Measurements from ENCODE around the gene CEMIP. TPM values are rescaled to one million over a fixed set of nuclear protein-coding genes. Genes with fewer than 3 reads are reported as not detected.

CEMIP gene
- total and polyA plus RNA-seq, 2 experiments from 2014 or later, result 0.27 to 2.1 TPM

DNA sequence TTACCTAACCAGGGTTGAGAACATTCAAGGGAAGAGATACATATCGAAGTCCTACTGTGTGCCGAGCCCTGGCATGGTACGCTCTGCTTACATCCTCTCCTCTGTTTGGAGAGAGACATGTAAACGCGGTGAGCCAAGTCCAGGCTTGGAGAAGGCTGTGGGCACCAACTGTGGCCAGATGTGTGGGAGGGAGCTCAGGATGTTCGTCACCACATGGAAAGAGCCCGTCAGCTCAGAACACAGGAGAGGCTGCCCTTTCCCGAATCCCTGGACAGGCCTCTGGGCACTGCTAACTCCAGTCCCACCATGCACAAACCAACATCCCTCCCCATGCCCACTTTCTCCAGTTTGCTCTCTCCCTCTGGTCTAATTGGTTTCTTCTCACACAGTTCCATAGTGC is 167.4 kb downstream of the CEMIP start:
- Mint-ChIP-seq H3K4me3 (no peak overlapping the region), H3K27me3 (ENCODE audit: insufficient read depth, low read depth, poor library complexity) (peaks cover 8% of the 10 kb centered on the region), H3K36me3 (ENCODE audit: low read depth) (peaks cover 30% of the 10 kb centered on the region), H3K27ac (no peak overlapping the region), H3K9me3 (no peaks in the 10 kb centered on the region), H3K4me1 (0 out of 3 replicates have a peak, but pooled peaks cover 3% of the 10 kb centered on the region)
- no peaks in the 10 kb centered on the region for H3K27me3 ChIP-seq (ENCODE audit: insufficient read depth)
- no peaks in the 10 kb centered on the region for H4K20me1 ChIP-seq (replicated peaks; ENCODE audit: insufficient read depth)
- no peak for TF ChIP-seq ZNF462 (CRISPR knock-in tag; IDR thresholded peaks at IDR 0.05)
- no peak for TF ChIP-seq ZNF331 (CRISPR knock-in tag; IDR thresholded peaks at IDR 0.05; ENCODE audit: low read depth)
- TF ChIP-seq, protein P1, sequence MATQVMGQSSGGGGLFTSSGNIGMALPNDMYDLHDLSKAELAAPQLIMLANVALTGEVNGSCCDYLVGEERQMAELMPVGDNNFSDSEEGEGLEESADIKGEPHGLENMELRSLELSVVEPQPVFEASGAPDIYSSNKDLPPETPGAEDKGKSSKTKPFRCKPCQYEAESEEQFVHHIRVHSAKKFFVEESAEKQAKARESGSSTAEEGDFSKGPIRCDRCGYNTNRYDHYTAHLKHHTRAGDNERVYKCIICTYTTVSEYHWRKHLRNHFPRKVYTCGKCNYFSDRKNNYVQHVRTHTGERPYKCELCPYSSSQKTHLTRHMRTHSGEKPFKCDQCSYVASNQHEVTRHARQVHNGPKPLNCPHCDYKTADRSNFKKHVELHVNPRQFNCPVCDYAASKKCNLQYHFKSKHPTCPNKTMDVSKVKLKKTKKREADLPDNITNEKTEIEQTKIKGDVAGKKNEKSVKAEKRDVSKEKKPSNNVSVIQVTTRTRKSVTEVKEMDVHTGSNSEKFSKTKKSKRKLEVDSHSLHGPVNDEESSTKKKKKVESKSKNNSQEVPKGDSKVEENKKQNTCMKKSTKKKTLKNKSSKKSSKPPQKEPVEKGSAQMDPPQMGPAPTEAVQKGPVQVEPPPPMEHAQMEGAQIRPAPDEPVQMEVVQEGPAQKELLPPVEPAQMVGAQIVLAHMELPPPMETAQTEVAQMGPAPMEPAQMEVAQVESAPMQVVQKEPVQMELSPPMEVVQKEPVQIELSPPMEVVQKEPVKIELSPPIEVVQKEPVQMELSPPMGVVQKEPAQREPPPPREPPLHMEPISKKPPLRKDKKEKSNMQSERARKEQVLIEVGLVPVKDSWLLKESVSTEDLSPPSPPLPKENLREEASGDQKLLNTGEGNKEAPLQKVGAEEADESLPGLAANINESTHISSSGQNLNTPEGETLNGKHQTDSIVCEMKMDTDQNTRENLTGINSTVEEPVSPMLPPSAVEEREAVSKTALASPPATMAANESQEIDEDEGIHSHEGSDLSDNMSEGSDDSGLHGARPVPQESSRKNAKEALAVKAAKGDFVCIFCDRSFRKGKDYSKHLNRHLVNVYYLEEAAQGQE (IDR thresholded peaks at IDR 0.05; ENCODE audit: unreplicated experiment), result no peak
- TF ChIP-seq ETS1 (IDR thresholded peaks at IDR 0.05), result no peak
- TF ChIP-seq STAT1 (IDR thresholded peaks at IDR 0.05; ENCODE audit: unreplicated experiment), result no peak
- TF ChIP-seq ZNF114 (CRISPR knock-in tag; IDR thresholded peaks at IDR 0.05), result no peak
- TF ChIP-seq EZH2phosphoT487 (IDR thresholded peaks at IDR 0.05; ENCODE audit: unreplicated experiment), result no peak
- no peak for TF ChIP-seq CREB1 (CRISPR knock-in tag; IDR thresholded peaks at IDR 0.05; ENCODE audit: low read depth)
- no peak for TF ChIP-seq POLR2AphosphoS5 (IDR thresholded peaks at IDR 0.05; ENCODE audit: low read depth)
- ATAC-seq (no peak), DNase-seq (ENCODE audit: low spot score) (no peak)
- H3K27ac ChIP-seq (ENCODE audit: low read depth), result no peak overlapping the region
- H2AFZ ChIP-seq, result no peak overlapping the region
- no peak overlapping the region for H3K4me3 ChIP-seq
- H3K36me3 ChIP-seq (ENCODE audit: insufficient read depth), result peaks cover 3% of the 10 kb centered on the region; the same call in 1 of the 2 replicates
- H3K4me1 ChIP-seq (ENCODE audit: insufficient read depth), result no peaks in the 10 kb centered on the region
- H3K4me2 ChIP-seq, result no peak overlapping the region
- H3K79me2 ChIP-seq (replicated peaks; ENCODE audit: insufficient read depth), result no peaks in the 10 kb centered on the region
- no peaks in the 10 kb centered on the region for H3K9me2 ChIP-seq (ENCODE audit: insufficient read depth)
- H3F3A ChIP-seq (replicated peaks; ENCODE audit: low read depth), result no peaks in the 10 kb centered on the region
